OCI-LY1 (cell line): ENCODE measurements around the gene SPDYE2.
"Not testable (repeated sequence)": the region's sequence is repeated elsewhere in the genome, so short reads cannot be mapped to it uniquely, and the experiment has no call there.

Experiments used
- EZH2 ChIP-seq: fragments of 200-600 bp; sonication (generic), shearing (Covaris generic); IDR thresholded peaks from 2 replicates; pipeline ENCODE4 v1.8.0; 2017; ENCODE audit warnings: borderline replicate concordance, mixed run types, mild to moderate bottlenecking, antibody characterized with exemption, low read length, moderate library complexity, mixed read lengths
- TF ChIP-seq, protein P1 (sequence below): fragments of 200-600 bp; sonication (generic), shearing (Covaris generic); IDR thresholded peaks from 2 replicates; pipeline ENCODE4 v1.5.1; 2017; ENCODE audit warnings: mild to moderate bottlenecking, antibody characterized with exemption, low read length, moderate library complexity, mixed read lengths

DNA sequence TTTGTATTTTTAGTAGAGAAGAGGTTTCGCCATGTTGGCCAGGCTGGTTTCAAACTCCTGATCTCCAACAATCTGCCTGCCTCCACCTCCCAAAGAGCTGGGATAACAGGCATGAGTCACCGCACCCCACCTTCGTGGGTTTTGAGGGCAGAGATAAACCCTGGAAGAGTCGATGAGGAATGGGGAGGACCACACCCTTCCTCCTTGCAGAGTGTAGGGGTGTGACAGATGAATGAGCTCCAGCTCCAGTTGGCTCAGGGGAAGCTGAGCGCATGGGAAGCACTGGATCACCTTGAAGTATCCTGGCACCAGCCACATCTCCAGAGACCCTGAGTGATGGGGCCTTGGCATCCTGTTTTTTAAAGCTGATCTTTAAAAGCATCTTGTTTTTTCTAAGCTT, 32.5 kb downstream of the SPDYE2 start:
- TF ChIP-seq, protein P1, sequence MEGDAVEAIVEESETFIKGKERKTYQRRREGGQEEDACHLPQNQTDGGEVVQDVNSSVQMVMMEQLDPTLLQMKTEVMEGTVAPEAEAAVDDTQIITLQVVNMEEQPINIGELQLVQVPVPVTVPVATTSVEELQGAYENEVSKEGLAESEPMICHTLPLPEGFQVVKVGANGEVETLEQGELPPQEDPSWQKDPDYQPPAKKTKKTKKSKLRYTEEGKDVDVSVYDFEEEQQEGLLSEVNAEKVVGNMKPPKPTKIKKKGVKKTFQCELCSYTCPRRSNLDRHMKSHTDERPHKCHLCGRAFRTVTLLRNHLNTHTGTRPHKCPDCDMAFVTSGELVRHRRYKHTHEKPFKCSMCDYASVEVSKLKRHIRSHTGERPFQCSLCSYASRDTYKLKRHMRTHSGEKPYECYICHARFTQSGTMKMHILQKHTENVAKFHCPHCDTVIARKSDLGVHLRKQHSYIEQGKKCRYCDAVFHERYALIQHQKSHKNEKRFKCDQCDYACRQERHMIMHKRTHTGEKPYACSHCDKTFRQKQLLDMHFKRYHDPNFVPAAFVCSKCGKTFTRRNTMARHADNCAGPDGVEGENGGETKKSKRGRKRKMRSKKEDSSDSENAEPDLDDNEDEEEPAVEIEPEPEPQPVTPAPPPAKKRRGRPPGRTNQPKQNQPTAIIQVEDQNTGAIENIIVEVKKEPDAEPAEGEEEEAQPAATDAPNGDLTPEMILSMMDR: not testable (repeated sequence)
- not testable (repeated sequence) for TF ChIP-seq EZH2
